ENCODE data around the gene MCTP1. TPM values are rescaled to one million over a fixed set of nuclear protein-coding genes. Genes with fewer than 3 reads are reported as not detected.

The MCTP1 gene
- polyA plus RNA-seq, 1 donor (not counting 4 experiments of a cell fraction or from before 2014, with no cell fraction given): 4.9 TPM

DNA sequence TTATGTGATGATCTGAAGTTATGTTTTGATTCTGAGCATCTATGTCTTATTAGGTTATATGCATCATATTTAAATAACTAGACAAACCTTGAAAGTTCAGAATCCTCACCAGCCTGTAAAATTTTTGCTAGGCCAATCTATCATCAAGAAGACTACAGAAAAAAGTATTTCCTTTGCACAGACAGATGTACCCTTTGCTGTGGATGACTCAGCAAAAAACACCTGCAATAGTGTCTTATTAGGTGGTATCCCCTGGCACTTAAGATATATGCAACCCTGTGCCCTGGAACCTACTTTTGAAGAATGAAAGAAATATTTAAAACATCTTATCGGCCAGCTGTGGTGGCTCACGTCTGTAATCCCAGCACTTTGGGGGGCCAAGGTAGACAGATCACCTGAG, 535.9 kb downstream of the MCTP1 start:
- dilution Hi-C loops (cut with MboI; ENCODE audit: extremely low pct_ligation_motif_present, low sequenced_read_pairs): no loop called here
- H3K27ac ChIP-seq (ENCODE audit: control insufficient read depth, insufficient read depth, low read length): no peak overlapping the region
- no peak for FAIRE-seq

DNA sequence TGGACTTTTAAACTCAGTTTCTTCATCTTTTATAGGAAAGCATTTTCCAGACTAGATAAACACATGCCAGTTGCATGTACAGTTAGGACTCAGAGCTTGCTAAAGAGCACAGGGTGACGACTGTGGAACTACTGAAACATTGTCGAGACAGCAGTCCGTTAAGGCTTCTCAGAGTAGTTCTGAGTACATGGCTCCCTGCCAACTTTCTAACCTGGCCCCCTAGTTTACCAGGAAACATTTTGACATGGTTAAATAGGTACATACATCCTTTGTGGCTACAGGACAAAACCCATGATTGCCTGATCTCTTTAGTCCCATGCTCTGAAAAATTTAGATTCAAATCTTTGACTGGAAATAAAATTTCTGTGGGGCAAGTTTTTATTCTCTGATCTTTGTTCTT, 536.7 kb downstream of the MCTP1 start:
- TF ChIP-seq, protein P1, sequence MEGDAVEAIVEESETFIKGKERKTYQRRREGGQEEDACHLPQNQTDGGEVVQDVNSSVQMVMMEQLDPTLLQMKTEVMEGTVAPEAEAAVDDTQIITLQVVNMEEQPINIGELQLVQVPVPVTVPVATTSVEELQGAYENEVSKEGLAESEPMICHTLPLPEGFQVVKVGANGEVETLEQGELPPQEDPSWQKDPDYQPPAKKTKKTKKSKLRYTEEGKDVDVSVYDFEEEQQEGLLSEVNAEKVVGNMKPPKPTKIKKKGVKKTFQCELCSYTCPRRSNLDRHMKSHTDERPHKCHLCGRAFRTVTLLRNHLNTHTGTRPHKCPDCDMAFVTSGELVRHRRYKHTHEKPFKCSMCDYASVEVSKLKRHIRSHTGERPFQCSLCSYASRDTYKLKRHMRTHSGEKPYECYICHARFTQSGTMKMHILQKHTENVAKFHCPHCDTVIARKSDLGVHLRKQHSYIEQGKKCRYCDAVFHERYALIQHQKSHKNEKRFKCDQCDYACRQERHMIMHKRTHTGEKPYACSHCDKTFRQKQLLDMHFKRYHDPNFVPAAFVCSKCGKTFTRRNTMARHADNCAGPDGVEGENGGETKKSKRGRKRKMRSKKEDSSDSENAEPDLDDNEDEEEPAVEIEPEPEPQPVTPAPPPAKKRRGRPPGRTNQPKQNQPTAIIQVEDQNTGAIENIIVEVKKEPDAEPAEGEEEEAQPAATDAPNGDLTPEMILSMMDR (optimal IDR thresholded peaks at IDR 0.05 in 1 of 3, IDR thresholded peaks at IDR 0.05 in 1 of 3, conservative IDR thresholded peaks at IDR 0.05 in 1 of 3; ENCODE audit: extremely low read depth in 1 of 3, insufficient read depth in 2 of 3, low read length in 3 of 3): no peak
- no peak for TF ChIP-seq EZH2 (IDR thresholded peaks at IDR 0.05; ENCODE audit: low read length)
- DNase-seq (ENCODE audit: low read depth, low spot score) (no peak), FAIRE-seq (no peak)
- no peak overlapping the region for H3K9ac ChIP-seq (ENCODE audit: control insufficient read depth, extremely low read depth, insufficient read depth, low read length)
- H4K20me1 ChIP-seq (ENCODE audit: control insufficient read depth, extremely low read depth, insufficient read depth, low read length): no peaks in the 10 kb centered on the region
- H3K4me2 ChIP-seq (ENCODE audit: control insufficient read depth, extremely low read depth, insufficient read depth, low read depth, low read length): no peak overlapping the region
- H3K27ac ChIP-seq (ENCODE audit: control insufficient read depth, insufficient read depth, low read length): no peak overlapping the region
- no peak overlapping the region for H2AFZ ChIP-seq (ENCODE audit: control insufficient read depth, low read length)
- dilution Hi-C loops (cut with MboI; ENCODE audit: extremely low pct_ligation_motif_present, low sequenced_read_pairs): no loop called here
- H3K4me3 ChIP-seq (ENCODE audit: control insufficient read depth in 2 of 3, extremely low read depth in 1 of 3, insufficient read depth in 2 of 3, low read depth in 1 of 3, low read length in 3 of 3): no peak overlapping the region
- no peaks in the 10 kb centered on the region for H3K9me3 ChIP-seq (ENCODE audit: control insufficient read depth, low read depth, low read length)
- H3K27me3 ChIP-seq (ENCODE audit: control insufficient read depth, extremely low read depth, insufficient read depth, low read length): no peaks in the 10 kb centered on the region
- H3K9me1 ChIP-seq (ENCODE audit: control insufficient read depth, extremely low read depth, insufficient read depth, low read length): no peaks in the 10 kb centered on the region
- H3K79me2 ChIP-seq (ENCODE audit: control insufficient read depth, insufficient read depth, low read length): no peaks in the 10 kb centered on the region
- H3K36me3 ChIP-seq (ENCODE audit: control insufficient read depth in 2 of 2, extremely low read depth in 1 of 2, insufficient read depth in 2 of 2, low read length in 2 of 2): no peaks in the 10 kb centered on the region
- H3K4me1 ChIP-seq (ENCODE audit: control insufficient read depth, extremely low read depth, insufficient read depth, low read length): peaks cover 3% of the 10 kb centered on the region

More for the DNA sequence above, 535.9 kb downstream of the MCTP1 start:
- Histone ChIP-seq H3K4me3 (ENCODE audit: control insufficient read depth in 2 of 3, extremely low read depth in 1 of 3, insufficient read depth in 2 of 3, low read depth in 1 of 3, low read length in 3 of 3) (no peak overlapping the region), H3K9me3 (ENCODE audit: control insufficient read depth, low read depth, low read length) (no peaks in the 10 kb centered on the region), H4K20me1 (ENCODE audit: control insufficient read depth, extremely low read depth, insufficient read depth, low read length) (no peaks in the 10 kb centered on the region), H3K4me1 (ENCODE audit: control insufficient read depth, extremely low read depth, insufficient read depth, low read length) (peaks cover 3% of the 10 kb centered on the region), H3K27me3 (ENCODE audit: control insufficient read depth, extremely low read depth, insufficient read depth, low read length) (no peaks in the 10 kb centered on the region), H3K4me2 (ENCODE audit: control insufficient read depth, extremely low read depth, insufficient read depth, low read depth, low read length) (no peak overlapping the region), H3K9me1 (ENCODE audit: control insufficient read depth, extremely low read depth, insufficient read depth, low read length) (no peaks in the 10 kb centered on the region), H3K79me2 (ENCODE audit: control insufficient read depth, insufficient read depth, low read length) (no peaks in the 10 kb centered on the region), H3K9ac (ENCODE audit: control insufficient read depth, extremely low read depth, insufficient read depth, low read length) (no peak overlapping the region), H2AFZ (ENCODE audit: control insufficient read depth, low read length) (no peak overlapping the region), H3K36me3 (ENCODE audit: control insufficient read depth in 2 of 2, extremely low read depth in 1 of 2, insufficient read depth in 2 of 2, low read length in 2 of 2) (no peaks in the 10 kb centered on the region)
- no peak for TF ChIP-seq EZH2 (IDR thresholded peaks at IDR 0.05; ENCODE audit: low read length)
- TF ChIP-seq, protein P1 (optimal IDR thresholded peaks at IDR 0.05 in 1 of 3, IDR thresholded peaks at IDR 0.05 in 1 of 3, conservative IDR thresholded peaks at IDR 0.05 in 1 of 3; ENCODE audit: extremely low read depth in 1 of 3, insufficient read depth in 2 of 3, low read length in 3 of 3): no peak
- DNase-seq (ENCODE audit: low read depth, low spot score): no peak
